Tibial nerve (tissue), 4 donors: ENCODE measurements around the gene OR5K3.

Experiments used
- EP300 ChIP-seq, 2 donors: sonication (generic); formaldehyde crosslinking; IDR thresholded peaks; one replicate each; pipeline ENCODE4 v1.6.1; 2017; ENCODE audit warnings: antibody characterized with exemption in 2 of 2, mild to moderate bottlenecking in 1 of 2
- TF ChIP-seq, protein P1 (sequence below), 5 experiments: fragments of 200-600 bp in 3 of 5; fragments of 450-650 bp in 2 of 5; sonication (generic) in 3 of 5; IDR thresholded peaks; one replicate each; pipeline ENCODE4 v1.5.1; 2016 to 2019; ENCODE audit warnings: antibody characterized with exemption in 5 of 5, mild to moderate bottlenecking in 3 of 5, moderate library complexity in 2 of 5

- TF ChIP-seq, protein P1, sequence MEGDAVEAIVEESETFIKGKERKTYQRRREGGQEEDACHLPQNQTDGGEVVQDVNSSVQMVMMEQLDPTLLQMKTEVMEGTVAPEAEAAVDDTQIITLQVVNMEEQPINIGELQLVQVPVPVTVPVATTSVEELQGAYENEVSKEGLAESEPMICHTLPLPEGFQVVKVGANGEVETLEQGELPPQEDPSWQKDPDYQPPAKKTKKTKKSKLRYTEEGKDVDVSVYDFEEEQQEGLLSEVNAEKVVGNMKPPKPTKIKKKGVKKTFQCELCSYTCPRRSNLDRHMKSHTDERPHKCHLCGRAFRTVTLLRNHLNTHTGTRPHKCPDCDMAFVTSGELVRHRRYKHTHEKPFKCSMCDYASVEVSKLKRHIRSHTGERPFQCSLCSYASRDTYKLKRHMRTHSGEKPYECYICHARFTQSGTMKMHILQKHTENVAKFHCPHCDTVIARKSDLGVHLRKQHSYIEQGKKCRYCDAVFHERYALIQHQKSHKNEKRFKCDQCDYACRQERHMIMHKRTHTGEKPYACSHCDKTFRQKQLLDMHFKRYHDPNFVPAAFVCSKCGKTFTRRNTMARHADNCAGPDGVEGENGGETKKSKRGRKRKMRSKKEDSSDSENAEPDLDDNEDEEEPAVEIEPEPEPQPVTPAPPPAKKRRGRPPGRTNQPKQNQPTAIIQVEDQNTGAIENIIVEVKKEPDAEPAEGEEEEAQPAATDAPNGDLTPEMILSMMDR (IDR thresholded peaks at IDR 0.05), result no peak
- no peak for TF ChIP-seq EP300 (IDR thresholded peaks at IDR 0.05)
These were observed 22.8 kb upstream of the OR5K3 start for GRCh38 chr3:98367464-98368246.
